22Rv1 (cell line): ENCODE measurements around the gene BICC1.

Experiments
- H3K27ac ChIP-seq: fragments of 450-650 bp; 2 replicates; pipeline ENCODE4 v1.5.1; 2017
- CTCF ChIP-seq: fragments of 450-650 bp; IDR thresholded peaks from 2 replicates; pipeline ENCODE4 v1.5.1; 2017; ENCODE audit warnings: mild to moderate bottlenecking
- ZFX ChIP-seq: fragments of 450-650 bp; IDR thresholded peaks from 2 replicates; pipeline ENCODE4 v1.6.1; 2017; ENCODE audit warnings: antibody characterized with exemption, borderline replicate concordance

BICC1 gene

GRCh38 chr10:58477122-58477521 is 35.5 kb upstream of the BICC1 start:
- TF ChIP-seq ZFX = no peak
- TF ChIP-seq CTCF = no peak
- H3K27ac ChIP-seq = no peak overlapping the region

GRCh38 chr10:58477902-58478301 is 34.8 kb upstream of the BICC1 start:
- no peak overlapping the region for H3K27ac ChIP-seq
- TF ChIP-seq ZFX (no peak), CTCF (no peak)

GRCh38 chr10:58479045-58479444 is 33.6 kb upstream of the BICC1 start:
- TF ChIP-seq CTCF = no peak
- TF ChIP-seq ZFX = no peak
- no peak overlapping the region for H3K27ac ChIP-seq

- TF ChIP-seq CTCF (no peak), ZFX (no peak)
- H3K27ac ChIP-seq = no peak overlapping the region
Observed at GRCh38 chr10:58480321-58480720, 32.4 kb upstream of the BICC1 start.

- TF ChIP-seq ZFX = no peak
- TF ChIP-seq CTCF = no peak
- H3K27ac ChIP-seq = no peak overlapping the region
Observed at GRCh38 chr10:58481569-58482109, 31.0 kb upstream of the BICC1 start.

GRCh38 chr10:58486821-58487220 is 25.9 kb upstream of the BICC1 start:
- TF ChIP-seq ZFX = no peak
- no peak for TF ChIP-seq CTCF
- H3K27ac ChIP-seq = no peak overlapping the region

GRCh38 chr10:58488921-58489320 is 23.8 kb upstream of the BICC1 start:
- H3K27ac ChIP-seq = no peak overlapping the region
- TF ChIP-seq CTCF (no peak), ZFX (no peak)
